GM21529 (cell line): ENCODE measurements around the gene ARL5B.
"Not testable (repeated sequence)": the region's sequence is repeated elsewhere in the genome, so short reads cannot be mapped to it uniquely, and the experiment has no call there.

Experiments
- ATAC-seq: cut with Tn5 transposase; IDR thresholded peaks from one replicate; pipeline ENCODE4 v1.9.1; 2021; ENCODE audit not compliant: unreplicated experiment

The ARL5B gene

GRCh38 chr10:18659125-18659818 is at the start of gene ARL5B:
TSS of gene ARL5B (plus strand) at chr10:18659431. CDS start at chr10:18659638, 207 bp downstream.
- peak; percentile 87 for ATAC-seq

- ATAC-seq, result no peak
These were observed 48.7 kb upstream of the ARL5B start for GRCh38 chr10:18610517-18610916.

GRCh38 chr10:18611168-18611567 is 48.1 kb upstream of the ARL5B start:
- no peak for ATAC-seq

GRCh38 chr10:18615618-18616017 is 43.6 kb upstream of the ARL5B start:
- ATAC-seq, result no peak

GRCh38 chr10:18616337-18616736 is 42.9 kb upstream of the ARL5B start:
- ATAC-seq, result no peak

GRCh38 chr10:18619016-18619415 is 40.2 kb upstream of the ARL5B start:
- ATAC-seq, result no peak

- no peak for ATAC-seq
These were observed 38.4 kb upstream of the ARL5B start for GRCh38 chr10:18620856-18621255.

GRCh38 chr10:18623671-18624070 is 35.6 kb upstream of the ARL5B start:
- not testable (repeated sequence) for ATAC-seq

- ATAC-seq, result no peak
These were observed 33.3 kb upstream of the ARL5B start for GRCh38 chr10:18625886-18626285.

- peak; percentile 64 for ATAC-seq
These were observed 31.7 kb upstream of the ARL5B start for GRCh38 chr10:18627452-18628018.

GRCh38 chr10:18632500-18632899 is 26.7 kb upstream of the ARL5B start:
- ATAC-seq, result not testable (repeated sequence)

- ATAC-seq, result no peak
These were observed 23.2 kb upstream of the ARL5B start for GRCh38 chr10:18635995-18636394.

GRCh38 chr10:18637400-18637799 is 21.8 kb upstream of the ARL5B start:
- ATAC-seq, result not testable (repeated sequence)

- not testable (repeated sequence) for ATAC-seq
These were observed 19.5 kb upstream of the ARL5B start for GRCh38 chr10:18639719-18640118.

GRCh38 chr10:18647151-18647550 is 12.1 kb upstream of the ARL5B start:
- ATAC-seq, result no peak

- no peak for ATAC-seq
These were observed 11.3 kb upstream of the ARL5B start for GRCh38 chr10:18647945-18648344.

GRCh38 chr10:18649364-18649959 is 9.8 kb upstream of the ARL5B start:
- ATAC-seq, result no peak

- ATAC-seq, result no peak
These were observed 8.7 kb upstream of the ARL5B start for GRCh38 chr10:18650404-18650997.

- peak; percentile 97 for ATAC-seq
These were observed 7.8 kb upstream of the ARL5B start, which contains the start of gene NSUN6 for GRCh38 chr10:18651324-18652007. TSS of gene NSUN6 (minus strand) at chr10:18651587. CDS start at chr10:18651203, 384 bp downstream.

- ATAC-seq, result no peak
These were observed 6.1 kb upstream of the ARL5B start for GRCh38 chr10:18653112-18653511.

GRCh38 chr10:18656724-18657123 is 2.5 kb upstream of the ARL5B start:
- no peak for ATAC-seq
